Epithelial cell of proximal tubule (primary cell): ENCODE results near the gene TAS1R3. TPM values are rescaled to one million over a fixed set of nuclear protein-coding genes. Genes with fewer than 3 reads are reported as not detected.

Source experiments
- DNase-seq: peaks from one replicate; pipeline ENCODE4 v3.0.0-alpha.2; 2011; ENCODE audit warnings: low read depth
- H3K4me3 ChIP-seq: 2 replicates; pipeline ENCODE4 v1.5.1; 2011; ENCODE audit warnings: low read depth, mild to moderate bottlenecking, low read length
- CTCF ChIP-seq: conservative IDR thresholded peaks from 2 replicates; pipeline ENCODE4 v1.5.1; 2012; ENCODE audit warnings: low read depth, mild to moderate bottlenecking, low read length
- total RNA-seq: library from RNA; depleted of rRNA; stranded (reverse); fragments of >200 nt; gene quantifications from 2 replicates; pipeline ENCODE4 v1.2.3, GENCODE V29; 2015

TAS1R3 gene
- total RNA-seq, 1 donor from 2014 or later, result not detected

GRCh38 chr1:1347663-1348419 is 16.8 kb downstream of the TAS1R3 start:
- no peak for TF ChIP-seq CTCF
- H3K4me3 ChIP-seq, result peak overlapping the region; percentile 84
- DNase-seq, result no peak

GRCh38 chr1:1348420-1349255 is 17.6 kb downstream of the TAS1R3 start:
- peak overlapping the region; percentile 84 for H3K4me3 ChIP-seq
- DNase-seq, result no peak
- TF ChIP-seq CTCF, result no peak

- peak; percentile 45 for TF ChIP-seq CTCF
- no peak for DNase-seq
- H3K4me3 ChIP-seq, result peak within 1 kb of the TSS; percentile 84
Observed at GRCh38 chr1:1349256-1350012, 18.4 kb downstream of the TAS1R3 start, which contains the start of gene DVL1. Gene DVL1 (minus strand): TSS chr1:1349418. CDS start chr1:1349065, 353 bp downstream.

GRCh38 chr1:1351511-1352427 is 20.7 kb downstream of the TAS1R3 start:
- DNase-seq, result no peak
- H3K4me3 ChIP-seq, result no peak overlapping the region
- no peak for TF ChIP-seq CTCF

- no peak for TF ChIP-seq CTCF
- DNase-seq, result no peak
- no peak overlapping the region for H3K4me3 ChIP-seq
Observed at GRCh38 chr1:1352786-1353388, 21.8 kb downstream of the TAS1R3 start.
